ENCODE measurements around the gene PEX14.

DNA sequence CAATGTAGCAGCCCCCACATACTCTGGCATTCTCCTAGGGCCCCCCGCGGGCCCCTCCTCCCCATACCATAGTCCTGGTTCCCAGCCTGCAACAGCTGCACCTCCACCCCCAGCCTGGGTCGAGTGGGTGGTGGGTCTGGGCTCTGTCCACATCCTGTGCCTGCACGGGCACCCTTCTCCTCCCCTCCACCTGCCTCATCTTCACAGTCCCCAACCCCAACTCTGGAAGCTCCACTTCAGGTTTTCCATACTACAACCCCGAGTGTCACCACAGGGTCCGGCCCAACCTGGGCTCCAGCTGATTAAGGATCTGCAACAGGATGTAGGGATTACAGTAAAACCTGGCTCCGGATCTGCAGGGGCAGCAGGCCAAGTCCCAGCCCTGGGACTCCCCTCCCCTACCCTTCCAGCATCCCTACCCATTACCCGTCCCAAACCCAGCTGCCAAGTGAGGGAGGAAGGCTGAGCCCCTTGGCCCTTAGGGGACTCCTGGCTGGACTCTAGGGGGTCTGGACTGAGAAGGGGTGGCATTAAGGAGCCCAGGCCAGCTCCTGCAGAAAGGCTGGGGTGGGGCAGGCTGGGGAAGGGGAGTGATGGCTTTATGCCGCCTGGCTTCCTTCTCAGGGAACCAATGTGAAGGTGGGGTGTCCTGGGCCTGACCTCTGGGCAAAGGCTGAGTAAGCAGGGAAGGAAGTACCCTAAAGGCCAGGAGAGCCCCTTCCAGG lies 204.9 kb downstream of the PEX14 start:
- TF ChIP-seq MEF2A (IDR thresholded peaks at IDR 0.05; ENCODE audit: insufficient read depth, low read depth, low read length) (no peak), FOXK2 (IDR thresholded peaks at IDR 0.05) (no peak), SIN3A (IDR thresholded peaks at IDR 0.05; ENCODE audit: low read depth, low read length) (no peak), CEBPB (IDR thresholded peaks at IDR 0.05; ENCODE audit: borderline replicate concordance in 1 of 2, low read depth in 2 of 2, low read length in 2 of 2) (no peak), ZZZ3 (IDR thresholded peaks at IDR 0.05; ENCODE audit: control insufficient read depth, insufficient read length, low read depth) (no peak), CTCF (IDR thresholded peaks at IDR 0.05 in 2 of 3, conservative IDR thresholded peaks at IDR 0.05 in 1 of 3; ENCODE audit: control insufficient read depth in 2 of 3, extremely low read depth in 1 of 3, insufficient read depth in 1 of 3, low read depth in 3 of 3, low read length in 3 of 3) (no peak), EZH2 (IDR thresholded peaks at IDR 0.05; ENCODE audit: borderline replicate concordance, control insufficient read depth, low read depth, low read length) (no peak), TCF3 (IDR thresholded peaks at IDR 0.05; ENCODE audit: borderline replicate concordance, insufficient read depth, low read depth, low read length) (no peak), CREB1 (IDR thresholded peaks at IDR 0.05; ENCODE audit: low read depth) (no peak), FOS (IDR thresholded peaks at IDR 0.05; ENCODE audit: borderline replicate concordance, extremely low read depth, insufficient read length) (no peak)
- TF ChIP-seq, protein P1, sequence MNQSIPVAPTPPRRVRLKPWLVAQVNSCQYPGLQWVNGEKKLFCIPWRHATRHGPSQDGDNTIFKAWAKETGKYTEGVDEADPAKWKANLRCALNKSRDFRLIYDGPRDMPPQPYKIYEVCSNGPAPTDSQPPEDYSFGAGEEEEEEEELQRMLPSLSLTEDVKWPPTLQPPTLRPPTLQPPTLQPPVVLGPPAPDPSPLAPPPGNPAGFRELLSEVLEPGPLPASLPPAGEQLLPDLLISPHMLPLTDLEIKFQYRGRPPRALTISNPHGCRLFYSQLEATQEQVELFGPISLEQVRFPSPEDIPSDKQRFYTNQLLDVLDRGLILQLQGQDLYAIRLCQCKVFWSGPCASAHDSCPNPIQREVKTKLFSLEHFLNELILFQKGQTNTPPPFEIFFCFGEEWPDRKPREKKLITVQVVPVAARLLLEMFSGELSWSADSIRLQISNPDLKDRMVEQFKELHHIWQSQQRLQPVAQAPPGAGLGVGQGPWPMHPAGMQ (IDR thresholded peaks at IDR 0.05; ENCODE audit: borderline replicate concordance): no peak
